ENCODE results near the gene IRAK1BP1. TPM values are rescaled to one million over a fixed set of nuclear protein-coding genes. Genes with fewer than 3 reads are reported as not detected.
"Not testable (repeated sequence)": the region's sequence is repeated elsewhere in the genome, so short reads cannot be mapped to it uniquely, and the experiment has no call there.

The IRAK1BP1 gene
- total and polyA plus RNA-seq, 2 donors (not counting 1 experiment from before 2014, with no cell fraction given) = 2.3 to 3.0 TPM

DNA sequence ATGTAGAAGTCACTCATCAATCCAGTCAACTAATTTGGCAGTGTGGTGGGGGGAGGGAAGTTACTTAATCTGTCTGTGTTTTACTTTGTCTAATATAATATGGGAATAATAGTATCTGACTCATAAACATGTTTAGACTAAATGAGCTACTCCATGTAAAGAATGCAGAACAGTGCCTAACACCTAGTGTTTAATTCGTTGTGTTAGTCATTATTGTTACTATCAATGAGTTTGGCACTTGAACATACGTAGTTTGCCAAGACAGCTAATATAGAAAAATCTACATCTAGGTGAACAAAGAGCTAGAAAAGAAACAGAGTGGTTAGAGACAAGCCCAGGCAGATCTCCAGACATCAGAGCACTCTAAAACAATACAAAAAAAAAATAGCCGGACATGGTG is 49.1 kb downstream of the IRAK1BP1 start:
- Histone ChIP-seq H3K79me2 (ENCODE audit: control insufficient read depth, insufficient read depth, low read length) (no peaks in the 10 kb centered on the region), H3K27ac (ENCODE audit: low read length in 2 of 2) (no peak overlapping the region), H3K4me3 (ENCODE audit: control extremely low read depth in 1 of 5, extremely low read depth in 1 of 5, insufficient read depth in 1 of 5, low read depth in 2 of 5, low read length in 4 of 5) (no peak overlapping the region), H3K27me3 (replicated peaks in 1 of 4; ENCODE audit: control extremely low read depth in 1 of 4, control insufficient read depth in 3 of 4, insufficient read depth in 4 of 4, low read length in 3 of 4) (peaks cover 0 to 5% (median 0%) of the 10 kb centered on the region in 4 experiments), H2AFZ (ENCODE audit: insufficient read depth, low read depth, low read length, poor library complexity, severe bottlenecking) (no peak overlapping the region), H4K20me1 (ENCODE audit: control insufficient read depth, insufficient read depth, low read length, poor library complexity, severe bottlenecking) (no peaks in the 10 kb centered on the region), H3K4me1 (ENCODE audit: control insufficient read depth in 2 of 2, insufficient read depth in 2 of 2, low read length in 2 of 2) (no peaks in the 10 kb centered on the region), H3K36me3 (replicated peaks in 1 of 2; ENCODE audit: control extremely low read depth in 1 of 2, control insufficient read depth in 1 of 2, extremely low read depth in 1 of 2, insufficient read depth in 2 of 2, low read length in 1 of 2) (no peaks in the 10 kb centered on the region), H3K9ac (ENCODE audit: low read length) (no peak overlapping the region), H3K9me3 (ENCODE audit: control extremely low read depth in 1 of 3, control insufficient read depth in 2 of 3, insufficient read depth in 1 of 3, low read length in 2 of 3) (peaks cover 7 to 21% (median 17%) of the 10 kb centered on the region in 3 donors), H3K4me2 (replicated peaks; ENCODE audit: low read depth, low read length, poor library complexity, severe bottlenecking) (no peak overlapping the region)
- DNase-seq = no peak
- CTCF ChIA-PET = no interaction called here
- H3K27ac Mint-ChIP-seq = no peak overlapping the region
- intact Hi-C loops (cut with micrococcal nuclease) = no loop called here
- peaks cover 19% of the 10 kb centered on the region for H3K27me3 Mint-ChIP-seq
- peaks cover 4% of the 10 kb centered on the region for H3K9me3 Mint-ChIP-seq (ENCODE audit: insufficient read depth)
- WGBS (ENCODE audit: insufficient coverage) = no CpG with 5 or more reads among the region's 3 CpGs
- H3K4me3 Mint-ChIP-seq = no peak overlapping the region
- POLR2A ChIA-PET = no interaction called here
- ATAC-seq (ENCODE audit: low read depth) = no peak
- no peaks in the 10 kb centered on the region for H3K4me1 Mint-ChIP-seq
- TF ChIP-seq, protein P1, sequence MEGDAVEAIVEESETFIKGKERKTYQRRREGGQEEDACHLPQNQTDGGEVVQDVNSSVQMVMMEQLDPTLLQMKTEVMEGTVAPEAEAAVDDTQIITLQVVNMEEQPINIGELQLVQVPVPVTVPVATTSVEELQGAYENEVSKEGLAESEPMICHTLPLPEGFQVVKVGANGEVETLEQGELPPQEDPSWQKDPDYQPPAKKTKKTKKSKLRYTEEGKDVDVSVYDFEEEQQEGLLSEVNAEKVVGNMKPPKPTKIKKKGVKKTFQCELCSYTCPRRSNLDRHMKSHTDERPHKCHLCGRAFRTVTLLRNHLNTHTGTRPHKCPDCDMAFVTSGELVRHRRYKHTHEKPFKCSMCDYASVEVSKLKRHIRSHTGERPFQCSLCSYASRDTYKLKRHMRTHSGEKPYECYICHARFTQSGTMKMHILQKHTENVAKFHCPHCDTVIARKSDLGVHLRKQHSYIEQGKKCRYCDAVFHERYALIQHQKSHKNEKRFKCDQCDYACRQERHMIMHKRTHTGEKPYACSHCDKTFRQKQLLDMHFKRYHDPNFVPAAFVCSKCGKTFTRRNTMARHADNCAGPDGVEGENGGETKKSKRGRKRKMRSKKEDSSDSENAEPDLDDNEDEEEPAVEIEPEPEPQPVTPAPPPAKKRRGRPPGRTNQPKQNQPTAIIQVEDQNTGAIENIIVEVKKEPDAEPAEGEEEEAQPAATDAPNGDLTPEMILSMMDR (IDR thresholded peaks at IDR 0.05) = no peak
- TF ChIP-seq EZH2 (IDR thresholded peaks at IDR 0.05; ENCODE audit: borderline replicate concordance, insufficient read depth, low read depth, low read length, poor library complexity, severe bottlenecking) = no peak

DNA sequence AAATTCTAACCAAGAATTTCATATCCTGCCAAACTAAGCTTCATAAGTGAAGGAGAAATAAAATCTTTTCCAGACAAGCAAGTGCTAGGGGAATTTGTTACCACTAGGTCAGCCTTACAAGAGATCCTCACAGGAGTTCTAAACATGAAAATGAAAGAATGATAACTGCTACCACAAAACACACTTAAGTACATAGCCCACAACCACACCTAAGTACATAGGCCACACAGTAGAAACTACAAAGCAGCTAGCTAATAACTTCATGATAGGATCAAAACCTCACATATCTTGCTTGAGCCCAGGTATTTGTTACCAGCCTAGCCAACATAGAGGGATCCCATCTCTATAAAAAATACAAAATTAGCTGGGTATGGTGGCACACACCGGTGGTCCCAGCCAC is 50.4 kb downstream of the IRAK1BP1 start:
- TF ChIP-seq EZH2 (IDR thresholded peaks at IDR 0.05; ENCODE audit: borderline replicate concordance, insufficient read depth, low read depth, low read length, poor library complexity, severe bottlenecking) = no peak
- TF ChIP-seq, protein P1 (IDR thresholded peaks at IDR 0.05) = no peak
- no peak for DNase-seq
- no peak overlapping the region for H2AFZ ChIP-seq (ENCODE audit: insufficient read depth, low read depth, low read length, poor library complexity, severe bottlenecking)
- no peak overlapping the region for H3K27ac ChIP-seq (ENCODE audit: low read length in 2 of 2)
- peaks cover 7% of the 10 kb centered on the region for H3K9me3 Mint-ChIP-seq (ENCODE audit: insufficient read depth)
- H3K9ac ChIP-seq (ENCODE audit: low read length) = no peak overlapping the region
- intact Hi-C loops (cut with micrococcal nuclease) = no loop called here
- peaks cover 11% of the 10 kb centered on the region for H3K27me3 Mint-ChIP-seq
- H3K79me2 ChIP-seq (ENCODE audit: control insufficient read depth, insufficient read depth, low read length) = no peaks in the 10 kb centered on the region
- no peak overlapping the region for H3K4me2 ChIP-seq (replicated peaks; ENCODE audit: low read depth, low read length, poor library complexity, severe bottlenecking)
- H3K4me3 ChIP-seq (ENCODE audit: control extremely low read depth in 1 of 5, extremely low read depth in 1 of 5, insufficient read depth in 1 of 5, low read depth in 2 of 5, low read length in 4 of 5) = no peak overlapping the region
- no peaks in the 10 kb centered on the region for H3K4me1 Mint-ChIP-seq
- H3K27ac Mint-ChIP-seq = peak overlapping the region; percentile 37
- no peaks in the 10 kb centered on the region for H4K20me1 ChIP-seq (ENCODE audit: control insufficient read depth, insufficient read depth, low read length, poor library complexity, severe bottlenecking)
- ChIA-PET CTCF (no interaction called here), POLR2A (no interaction called here)
- no peaks in the 10 kb centered on the region for H3K27me3 ChIP-seq (replicated peaks in 1 of 4; ENCODE audit: control extremely low read depth in 1 of 4, control insufficient read depth in 3 of 4, insufficient read depth in 4 of 4, low read length in 3 of 4)
- no CpG with 5 or more reads among the region's 1 CpG for WGBS (ENCODE audit: insufficient coverage)
- H3K36me3 ChIP-seq (replicated peaks in 1 of 2; ENCODE audit: control extremely low read depth in 1 of 2, control insufficient read depth in 1 of 2, extremely low read depth in 1 of 2, insufficient read depth in 2 of 2, low read length in 1 of 2) = no peaks in the 10 kb centered on the region
- peaks cover 7 to 21% (median 19%) of the 10 kb centered on the region in 3 donors for H3K9me3 ChIP-seq (ENCODE audit: control extremely low read depth in 1 of 3, control insufficient read depth in 2 of 3, insufficient read depth in 1 of 3, low read length in 2 of 3)
- H3K4me1 ChIP-seq (ENCODE audit: control insufficient read depth in 2 of 2, insufficient read depth in 2 of 2, low read length in 2 of 2) = no peaks in the 10 kb centered on the region
- no peak for ATAC-seq (ENCODE audit: low read depth)
- H3K4me3 Mint-ChIP-seq = no peak overlapping the region

DNA sequence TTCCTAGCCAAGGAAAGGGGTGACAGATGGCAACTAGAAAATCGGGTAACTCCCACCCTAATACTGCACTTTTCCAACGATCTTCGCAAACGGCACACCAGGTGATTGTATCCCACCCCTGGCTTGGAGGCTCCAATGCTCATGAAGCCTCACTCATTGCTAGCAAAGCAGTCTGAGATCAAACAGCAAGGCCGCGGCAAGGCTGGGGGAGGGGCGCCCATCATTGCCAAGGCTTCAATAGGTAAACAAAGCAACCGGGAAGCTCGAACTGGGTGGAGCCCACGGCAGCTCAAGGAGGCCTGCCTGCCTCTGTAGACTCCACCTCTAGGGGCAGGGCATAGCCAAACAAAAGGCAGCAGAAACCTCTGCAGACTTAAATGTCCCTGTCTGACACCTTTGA is 53.8 kb downstream of the IRAK1BP1 start:
- ATAC-seq (ENCODE audit: low read depth); H3K27me3 ChIP-seq (replicated peaks in 1 of 4; ENCODE audit: control extremely low read depth in 1 of 4, control insufficient read depth in 3 of 4, insufficient read depth in 4 of 4, low read length in 3 of 4); DNase-seq; H3K27ac Mint-ChIP-seq; H3K4me1 Mint-ChIP-seq; H3K4me1 ChIP-seq (ENCODE audit: control insufficient read depth in 2 of 2, insufficient read depth in 2 of 2, low read length in 2 of 2); H3K4me3 ChIP-seq (ENCODE audit: control extremely low read depth in 1 of 5, extremely low read depth in 1 of 5, insufficient read depth in 1 of 5, low read depth in 2 of 5, low read length in 4 of 5); H4K20me1 ChIP-seq (ENCODE audit: control insufficient read depth, insufficient read depth, low read length, poor library complexity, severe bottlenecking); H3K9ac ChIP-seq (ENCODE audit: low read length); CTCF ChIA-PET; POLR2A ChIA-PET; H3K9me3 Mint-ChIP-seq (ENCODE audit: insufficient read depth); H3K36me3 ChIP-seq (replicated peaks in 1 of 2; ENCODE audit: control extremely low read depth in 1 of 2, control insufficient read depth in 1 of 2, extremely low read depth in 1 of 2, insufficient read depth in 2 of 2, low read length in 1 of 2); H3K4me2 ChIP-seq (replicated peaks; ENCODE audit: low read depth, low read length, poor library complexity, severe bottlenecking); H3K79me2 ChIP-seq (ENCODE audit: control insufficient read depth, insufficient read depth, low read length); H3K4me3 Mint-ChIP-seq; intact Hi-C loops (cut with micrococcal nuclease); H3K27ac ChIP-seq (ENCODE audit: low read length in 2 of 2); H2AFZ ChIP-seq (ENCODE audit: insufficient read depth, low read depth, low read length, poor library complexity, severe bottlenecking): not testable (repeated sequence)
- WGBS (ENCODE audit: insufficient coverage) = 97% methylated on average over 10 of the region's 10 CpGs
- peaks cover 7 to 21% (median 17%) of the 10 kb centered on the region in 3 donors for H3K9me3 ChIP-seq (ENCODE audit: control extremely low read depth in 1 of 3, control insufficient read depth in 2 of 3, insufficient read depth in 1 of 3, low read length in 2 of 3)
- peaks cover 11% of the 10 kb centered on the region for H3K27me3 Mint-ChIP-seq
